ENCODE data around the gene ADAMTS8.
"Not testable (repeated sequence)": the region's sequence is repeated elsewhere in the genome, so short reads cannot be mapped to it uniquely, and the experiment has no call there.

Gene ADAMTS8

DNA sequence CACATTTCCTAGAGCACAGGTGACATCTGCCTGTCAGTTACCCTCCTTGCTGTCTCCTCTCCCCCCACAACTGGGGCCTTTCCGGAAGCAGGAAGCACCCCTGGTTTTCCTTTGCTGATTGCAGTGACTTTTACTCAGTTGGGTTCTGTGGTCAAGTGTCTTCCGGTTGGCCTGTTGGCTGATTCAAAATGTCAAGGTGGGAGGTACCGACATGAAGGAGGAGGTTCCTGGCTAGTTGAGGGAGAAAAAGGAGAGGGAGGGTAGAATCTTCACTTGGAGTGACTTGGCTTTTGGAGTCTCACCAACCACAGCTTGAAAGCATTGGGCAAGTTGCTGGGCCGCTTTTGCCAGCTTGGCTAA is 10.7 kb upstream of the ADAMTS8 start:
- TF ChIP-seq, protein P1, sequence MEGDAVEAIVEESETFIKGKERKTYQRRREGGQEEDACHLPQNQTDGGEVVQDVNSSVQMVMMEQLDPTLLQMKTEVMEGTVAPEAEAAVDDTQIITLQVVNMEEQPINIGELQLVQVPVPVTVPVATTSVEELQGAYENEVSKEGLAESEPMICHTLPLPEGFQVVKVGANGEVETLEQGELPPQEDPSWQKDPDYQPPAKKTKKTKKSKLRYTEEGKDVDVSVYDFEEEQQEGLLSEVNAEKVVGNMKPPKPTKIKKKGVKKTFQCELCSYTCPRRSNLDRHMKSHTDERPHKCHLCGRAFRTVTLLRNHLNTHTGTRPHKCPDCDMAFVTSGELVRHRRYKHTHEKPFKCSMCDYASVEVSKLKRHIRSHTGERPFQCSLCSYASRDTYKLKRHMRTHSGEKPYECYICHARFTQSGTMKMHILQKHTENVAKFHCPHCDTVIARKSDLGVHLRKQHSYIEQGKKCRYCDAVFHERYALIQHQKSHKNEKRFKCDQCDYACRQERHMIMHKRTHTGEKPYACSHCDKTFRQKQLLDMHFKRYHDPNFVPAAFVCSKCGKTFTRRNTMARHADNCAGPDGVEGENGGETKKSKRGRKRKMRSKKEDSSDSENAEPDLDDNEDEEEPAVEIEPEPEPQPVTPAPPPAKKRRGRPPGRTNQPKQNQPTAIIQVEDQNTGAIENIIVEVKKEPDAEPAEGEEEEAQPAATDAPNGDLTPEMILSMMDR (IDR thresholded peaks at IDR 0.05; ENCODE audit: low read depth, low read length), result no peak
- DNase-seq (ENCODE audit: low read depth in 2 of 2), result no peak
- no peak overlapping the region for H3K4me3 ChIP-seq (replicated peaks in 1 of 2; ENCODE audit: low read depth in 2 of 2, low read length in 2 of 2)

DNA sequence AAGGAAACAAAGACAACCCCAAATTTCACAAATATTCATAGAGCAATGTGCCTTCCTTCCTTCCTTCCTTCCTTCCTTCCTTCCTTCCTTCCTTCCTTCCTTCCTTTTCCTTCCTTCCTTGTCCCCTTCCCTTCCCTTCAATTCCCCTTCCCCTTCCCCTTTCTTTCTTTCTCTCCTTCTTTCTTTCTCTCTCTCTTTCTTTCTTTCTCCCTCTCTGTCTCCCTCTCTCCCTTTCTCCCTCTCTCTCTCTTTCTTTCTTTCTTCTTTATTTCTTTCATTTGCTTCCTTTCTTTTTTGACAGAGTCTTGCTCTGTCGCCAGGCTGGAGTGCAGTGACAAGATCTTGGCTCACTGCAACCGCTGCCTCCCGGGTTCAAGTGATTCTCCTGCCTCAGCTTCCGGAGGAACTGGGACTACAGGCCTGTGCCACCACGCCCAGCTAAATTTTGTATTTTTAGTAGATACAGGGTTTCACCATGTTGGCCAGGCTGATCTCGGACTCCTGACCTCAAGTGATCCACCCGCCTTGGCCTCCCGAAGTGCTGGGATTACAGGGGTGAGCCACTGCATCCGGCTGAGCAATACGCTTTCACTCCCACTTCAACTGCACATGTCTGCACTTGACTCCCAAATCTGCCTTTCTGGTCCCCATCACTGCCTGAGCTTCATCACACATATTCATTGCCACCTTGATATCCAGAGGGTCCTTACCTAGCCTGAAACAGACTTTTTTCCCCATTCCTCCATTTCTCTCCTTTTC is 10.2 kb upstream of the ADAMTS8 start:
- not testable (repeated sequence) for H3K4me3 ChIP-seq (replicated peaks in 1 of 2; ENCODE audit: low read depth in 2 of 2, low read length in 2 of 2)

DNA sequence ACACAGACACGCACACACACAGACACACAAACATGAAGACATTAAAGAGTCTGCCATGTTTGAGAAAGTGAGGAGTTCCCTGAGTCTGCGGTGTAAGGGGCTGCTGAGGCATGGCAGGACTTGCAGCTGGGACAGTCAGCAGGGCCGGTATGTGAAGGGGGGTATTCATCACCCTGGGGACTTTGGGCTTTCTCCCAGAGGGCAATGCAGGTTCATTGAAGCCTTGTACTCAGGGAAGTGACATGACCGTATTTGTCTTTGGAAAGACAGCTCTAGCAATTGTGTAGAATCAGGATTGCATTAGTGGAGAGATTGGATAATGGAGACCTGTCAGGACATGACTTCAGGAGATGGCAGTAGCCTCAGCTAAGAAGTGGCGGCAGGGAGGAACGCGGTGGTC is 9.4 kb upstream of the ADAMTS8 start:
- no peak overlapping the region for H3K4me3 ChIP-seq (replicated peaks in 1 of 2; ENCODE audit: low read depth in 2 of 2, low read length in 2 of 2)
- DNase-seq (ENCODE audit: low read depth in 2 of 2), result no peak
- TF ChIP-seq, protein P1 (IDR thresholded peaks at IDR 0.05; ENCODE audit: low read depth, low read length), result no peak

More for the DNA sequence above, 10.2 kb upstream of the ADAMTS8 start:
- DNase-seq (ENCODE audit: low read depth in 2 of 2), result not testable (repeated sequence)

DNA sequence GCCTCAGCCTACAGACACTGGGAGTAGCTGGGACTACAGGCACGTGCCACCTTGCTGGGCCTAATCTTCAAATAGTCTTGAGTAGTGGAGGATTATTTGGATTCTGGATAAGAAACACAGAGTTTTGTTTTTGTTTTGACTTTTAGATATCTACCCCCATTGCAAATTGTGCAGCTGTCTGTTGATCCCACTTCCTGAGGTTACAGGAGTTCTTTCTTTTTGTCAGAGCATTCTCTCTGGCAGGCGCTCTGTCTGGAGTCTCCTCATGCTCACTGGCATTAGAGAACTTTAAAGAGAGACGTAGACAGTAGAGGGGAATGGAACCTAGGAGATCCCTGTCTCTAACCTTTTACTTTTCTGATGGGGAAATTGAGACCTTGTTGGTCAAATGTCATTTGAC is 7.8 kb upstream of the ADAMTS8 start:
- no peak for DNase-seq (ENCODE audit: low read depth in 2 of 2)
- no peak overlapping the region for H3K4me3 ChIP-seq (replicated peaks in 1 of 2; ENCODE audit: low read depth in 2 of 2, low read length in 2 of 2)
- TF ChIP-seq, protein P1 (IDR thresholded peaks at IDR 0.05; ENCODE audit: low read depth, low read length), result no peak

DNA sequence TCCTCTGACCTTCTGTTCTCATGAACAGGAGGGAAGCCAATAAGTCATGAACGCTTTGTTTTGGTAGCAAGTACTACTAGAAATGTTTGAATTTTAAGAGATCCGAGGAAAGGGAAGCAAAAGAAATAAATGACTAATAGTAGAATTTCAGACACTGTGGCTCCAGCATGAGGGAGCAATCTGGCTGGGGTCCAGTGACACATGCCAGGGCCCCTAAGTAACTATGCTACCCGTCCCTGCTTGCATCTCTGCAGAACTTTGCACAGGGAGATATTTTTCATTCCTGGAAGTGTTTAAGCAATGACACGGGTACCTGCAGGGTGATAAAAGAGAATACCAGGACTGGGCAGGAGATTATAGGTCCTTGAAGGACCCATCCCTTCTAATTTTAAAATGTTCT is 7.3 kb upstream of the ADAMTS8 start:
- H3K4me3 ChIP-seq (replicated peaks in 1 of 2; ENCODE audit: low read depth in 2 of 2, low read length in 2 of 2), result no peak overlapping the region
- TF ChIP-seq, protein P1 (IDR thresholded peaks at IDR 0.05; ENCODE audit: low read depth, low read length), result no peak
- DNase-seq (ENCODE audit: low read depth in 2 of 2), result peak; percentile 45 to 63

DNA sequence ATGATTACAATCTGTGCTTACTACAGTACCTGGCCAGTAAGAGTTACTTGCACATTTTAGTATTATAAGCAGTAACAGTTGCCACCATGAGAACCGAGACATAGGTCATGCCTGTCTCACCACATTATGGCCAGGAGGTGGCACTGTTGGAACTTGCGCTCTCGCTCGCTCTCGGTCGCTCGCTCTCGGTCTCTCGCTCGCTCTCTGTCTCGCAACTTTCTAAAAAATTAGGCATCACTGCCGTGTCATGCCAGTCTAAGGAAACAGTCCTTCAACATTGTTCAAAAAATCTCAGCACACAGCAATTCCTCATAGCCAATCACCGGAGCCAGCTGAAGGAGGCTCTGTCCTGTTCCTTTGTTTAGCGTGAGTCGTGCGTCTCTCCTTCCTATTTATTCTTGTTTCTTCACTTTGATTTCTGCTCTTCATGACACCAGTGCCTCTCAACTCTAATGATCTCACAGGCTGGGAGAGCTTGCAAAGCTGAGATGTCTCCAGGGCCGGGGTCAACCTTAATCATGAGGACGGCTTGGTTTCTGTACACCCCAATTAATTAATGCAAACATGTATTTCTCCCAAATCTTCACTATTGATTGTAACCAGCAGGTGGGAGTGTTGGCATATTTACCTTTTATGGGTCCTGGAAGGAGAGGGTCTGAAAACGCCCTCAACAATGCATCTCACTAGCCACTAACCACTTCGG is 6.3 kb upstream of the ADAMTS8 start:
- DNase-seq (ENCODE audit: low read depth in 2 of 2), result peak; percentile 88 to 89
- H3K4me3 ChIP-seq (replicated peaks in 1 of 2; ENCODE audit: low read depth in 2 of 2, low read length in 2 of 2), result peak overlapping the region; percentile 56 to 72
- TF ChIP-seq, protein P1 (IDR thresholded peaks at IDR 0.05; ENCODE audit: low read depth, low read length), result peak; percentile 89

DNA sequence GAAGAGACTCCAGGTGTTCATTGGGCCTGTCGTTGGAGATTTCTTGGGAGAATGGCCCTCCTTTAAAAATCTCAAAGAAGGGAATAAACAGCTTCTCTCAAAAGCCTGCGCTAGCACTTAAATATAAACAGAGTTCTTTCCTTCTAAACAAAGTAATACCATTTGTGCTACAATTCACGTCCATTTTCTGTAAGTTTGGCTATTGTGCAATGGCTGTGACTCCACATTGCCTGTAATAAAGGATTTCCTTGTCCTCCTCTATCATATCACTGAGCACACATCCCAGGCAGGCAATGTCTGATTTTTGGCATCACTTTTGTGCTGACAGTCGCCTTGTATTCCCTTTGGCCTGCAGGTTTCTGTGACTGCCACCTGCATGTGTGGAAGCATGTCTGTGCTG is 4.9 kb upstream of the ADAMTS8 start:
- DNase-seq (ENCODE audit: low read depth in 2 of 2), result no peak
- TF ChIP-seq, protein P1 (IDR thresholded peaks at IDR 0.05; ENCODE audit: low read depth, low read length), result no peak
- H3K4me3 ChIP-seq (replicated peaks in 1 of 2; ENCODE audit: low read depth in 2 of 2, low read length in 2 of 2), result no peak overlapping the region

All from cardiac fibroblast (primary cell).